GM23248 (cell line): Measurements from ENCODE around the gene ACLY. TPM values are rescaled to one million over a fixed set of nuclear protein-coding genes. Genes with fewer than 3 reads are reported as not detected.

Source experiments
- DNase-seq: peaks from one replicate; pipeline ENCODE4 v3.0.0-alpha.2; 2015
- H2AFZ ChIP-seq: fragments of 200-600 bp; sonication (generic); 2 replicates; pipeline ENCODE4 v1.6.1; 2016; ENCODE audit warnings: antibody characterized with exemption
- H3F3A ChIP-seq: fragments of 200-600 bp; sonication (generic); 2 replicates; pipeline ENCODE4 v1.6.1; 2016; ENCODE audit warnings: mild to moderate bottlenecking, antibody characterized with exemption, mixed run types; ENCODE audit not compliant: insufficient read depth
- H3K27ac ChIP-seq: fragments of 200-600 bp; sonication (generic); 2 replicates; pipeline ENCODE4 v1.5.1; 2016; ENCODE audit warnings: mild to moderate bottlenecking
- H3K27me3 ChIP-seq: fragments of 200-600 bp; sonication (generic); replicated peaks from 2 replicates; pipeline ENCODE4 v1.6.1; 2016; ENCODE audit warnings: mild to moderate bottlenecking; ENCODE audit not compliant: insufficient read depth
- H3K36me3 ChIP-seq: fragments of 200-600 bp; sonication (generic); 2 replicates; pipeline ENCODE4 v1.6.1; 2016; ENCODE audit warnings: low read depth, mild to moderate bottlenecking
- H3K4me1 ChIP-seq: fragments of 200-600 bp; sonication (generic); 2 replicates; pipeline ENCODE4 v1.6.1; 2016; ENCODE audit warnings: mild to moderate bottlenecking; ENCODE audit not compliant: insufficient read depth
- H3K4me2 ChIP-seq: fragments of 200-600 bp; sonication (generic); one replicate; pipeline ENCODE4 v1.6.1; 2016; ENCODE audit warnings: mild to moderate bottlenecking; ENCODE audit not compliant: unreplicated experiment
- H3K4me3 ChIP-seq: fragments of 200-600 bp; sonication (generic); 2 replicates; pipeline ENCODE4 v1.5.1; 2016; ENCODE audit warnings: mild to moderate bottlenecking
- H3K79me2 ChIP-seq: fragments of 200-600 bp; sonication (generic); 2 replicates; pipeline ENCODE4 v1.6.1; 2016; ENCODE audit warnings: mild to moderate bottlenecking; ENCODE audit not compliant: insufficient read depth
- H3K9ac ChIP-seq: fragments of 200-600 bp; sonication (generic); 2 replicates; pipeline ENCODE4 v1.6.1; 2016; ENCODE audit warnings: mild to moderate bottlenecking
- H3K9me2 ChIP-seq: fragments of 200-600 bp; sonication (generic); 2 replicates; pipeline ENCODE4 v1.6.1; 2016; ENCODE audit warnings: mixed run types, mild to moderate bottlenecking, moderate library complexity; ENCODE audit not compliant: insufficient read depth
- H3K9me3 ChIP-seq: fragments of 200-600 bp; sonication (generic); one replicate; pipeline ENCODE4 v1.6.1; 2017; ENCODE audit warnings: low read depth
- H4K20me1 ChIP-seq: fragments of 200-600 bp; sonication (generic); 2 replicates; pipeline ENCODE4 v1.6.0; 2016; ENCODE audit not compliant: insufficient read depth
- EZH2 ChIP-seq: fragments of 200-600 bp; sonication (generic); IDR thresholded peaks from 2 replicates; pipeline ENCODE4 v1.6.1; 2018; ENCODE audit warnings: antibody characterized with exemption, mild to moderate bottlenecking; ENCODE audit not compliant: insufficient read depth, poor library complexity, severe bottlenecking
- EZH2phosphoT487 ChIP-seq: fragments of 200-600 bp; sonication (generic); IDR thresholded peaks from 2 replicates; pipeline ENCODE4 v1.6.1; 2018; ENCODE audit warnings: antibody characterized with exemption, moderate library complexity, mild to moderate bottlenecking, low read depth; ENCODE audit not compliant: insufficient read depth
- WGBS, 2 experiments: methylation state at CpG; one replicate each; pipeline ENCODE4 v1.1.6; 2015 to 2017; ENCODE audit warnings: low lambda C conversion rate in 2 of 2, low coverage in 1 of 2; ENCODE audit errors: missing lambda C conversion rate in 2 of 2; 5-methylcytosine and 5-hydroxymethylcytosine counted together
- in situ Hi-C: fragments of 300-500 bp; cut with MboI; formaldehyde crosslinking; loops from 2 replicates; pipeline ENCODE4 v1.15.0; 2020
- polyA plus RNA-seq: library from polyadenylated mRNA; unstranded; fragments of >200 nt; fragmentation: Nextera tagmentation; extraction: Ambion mirVana; gene quantifications from 2 replicates; pipeline ENCODE4 v1.2.1, GENCODE V29; 2016
- total RNA-seq: library from RNA; depleted of rRNA; stranded (reverse); fragments of >200 nt; shearing (Covaris generic); gene quantifications from 2 replicates; pipeline ENCODE4 v1.2.3, GENCODE V29; 2014

ACLY gene
- total and polyA plus RNA-seq, 2 experiments from 2014 or later, result 101 to 144 TPM

GRCh38 chr17:41870627-41871026, 48.1 kb downstream of the ACLY start:
- TF ChIP-seq EZH2phosphoT487 (no peak), EZH2 (no peak)
- in situ Hi-C loops, result no loop called here
- H3K36me3 ChIP-seq, result peaks cover 71% of the 10 kb centered on the region
- H3K4me2 ChIP-seq, result no peak overlapping the region
- no peaks in the 10 kb centered on the region for H3K27me3 ChIP-seq
- no peak overlapping the region for H2AFZ ChIP-seq
- peak; percentile 25 for DNase-seq
- WGBS, 2 experiments, result 85 to 90% methylated on average over 7 of the region's 7 CpGs
- peaks cover 72% of the 10 kb centered on the region for H3F3A ChIP-seq
- no peaks in the 10 kb centered on the region for H3K79me2 ChIP-seq
- no peak overlapping the region for H3K4me3 ChIP-seq
- no peaks in the 10 kb centered on the region for H3K9me2 ChIP-seq
- H3K27ac ChIP-seq, result no peak overlapping the region
- no peaks in the 10 kb centered on the region for H3K4me1 ChIP-seq
- no peaks in the 10 kb centered on the region for H3K9me3 ChIP-seq
- no peak overlapping the region for H3K9ac ChIP-seq
- H4K20me1 ChIP-seq, result no peaks in the 10 kb centered on the region

DNA sequence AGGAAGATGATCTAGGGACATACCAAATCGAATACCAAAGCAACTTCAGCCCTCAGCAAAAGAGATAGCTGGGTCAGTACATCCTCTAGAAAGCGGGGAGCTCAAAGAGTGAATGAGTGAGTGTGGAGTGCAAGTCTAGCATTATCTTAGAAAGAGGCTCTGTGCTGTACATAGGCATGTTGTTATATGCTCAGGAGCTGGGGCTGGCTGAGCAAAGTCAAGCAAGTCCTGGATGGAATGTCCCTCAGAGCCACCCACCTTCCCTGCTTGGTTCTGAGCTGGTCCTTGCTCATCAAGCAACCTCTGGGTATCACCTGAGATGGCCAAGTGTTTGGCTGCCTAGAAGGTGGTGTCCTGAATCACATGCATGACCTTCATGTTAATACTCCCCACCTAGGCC, 48.7 kb downstream of the ACLY start:
- H3K9me2 ChIP-seq, result no peaks in the 10 kb centered on the region
- no peaks in the 10 kb centered on the region for H3K79me2 ChIP-seq
- H3K4me1 ChIP-seq, result no peaks in the 10 kb centered on the region
- no peak overlapping the region for H3K4me2 ChIP-seq
- DNase-seq, result no peak
- H3K36me3 ChIP-seq, result peaks cover 71% of the 10 kb centered on the region
- H3K9me3 ChIP-seq, result no peaks in the 10 kb centered on the region
- peaks cover 72% of the 10 kb centered on the region for H3F3A ChIP-seq
- H2AFZ ChIP-seq, result no peak overlapping the region
- H3K27ac ChIP-seq, result no peak overlapping the region
- no peaks in the 10 kb centered on the region for H4K20me1 ChIP-seq
- TF ChIP-seq EZH2phosphoT487, result no peak
- no peak for TF ChIP-seq EZH2
- H3K27me3 ChIP-seq, result no peaks in the 10 kb centered on the region
- 95 to 98% methylated on average over 2 of the region's 2 CpGs for WGBS, 2 experiments
- in situ Hi-C loops, result no loop called here
- H3K9ac ChIP-seq, result no peak overlapping the region
- no peak overlapping the region for H3K4me3 ChIP-seq

GRCh38 chr17:41869426-41869825, 49.3 kb downstream of the ACLY start:
- H3K9me2 ChIP-seq, result no peaks in the 10 kb centered on the region
- no peak for TF ChIP-seq EZH2phosphoT487
- DNase-seq, result no peak
- H2AFZ ChIP-seq, result no peak overlapping the region
- H3K36me3 ChIP-seq, result peaks cover 65% of the 10 kb centered on the region
- no peaks in the 10 kb centered on the region for H4K20me1 ChIP-seq
- H3K4me3 ChIP-seq, result no peak overlapping the region
- H3K9me3 ChIP-seq, result no peaks in the 10 kb centered on the region
- H3K9ac ChIP-seq, result no peak overlapping the region
- no peak overlapping the region for H3K27ac ChIP-seq
- peaks cover 68% of the 10 kb centered on the region for H3F3A ChIP-seq
- WGBS, 2 experiments, result 54 to 55% methylated on average over 9 of the region's 9 CpGs
- peaks cover 5% of the 10 kb centered on the region for H3K79me2 ChIP-seq
- H3K4me1 ChIP-seq, result no peaks in the 10 kb centered on the region
- H3K27me3 ChIP-seq, result no peaks in the 10 kb centered on the region
- no peak overlapping the region for H3K4me2 ChIP-seq
- in situ Hi-C loops, result no loop called here

GRCh38 chr17:41868568-41868967, 50.2 kb downstream of the ACLY start:
- DNase-seq, result no peak
- Histone ChIP-seq H4K20me1 (no peaks in the 10 kb centered on the region), H2AFZ (no peak overlapping the region), H3K36me3 (peaks cover 60% of the 10 kb centered on the region), H3K4me2 (no peak overlapping the region), H3K4me3 (no peak overlapping the region), H3K9me2 (no peaks in the 10 kb centered on the region), H3K9ac (no peak overlapping the region), H3K27me3 (no peaks in the 10 kb centered on the region), H3K79me2 (peaks cover 14% of the 10 kb centered on the region), H3K27ac (no peak overlapping the region), H3K4me1 (peaks cover 5% of the 10 kb centered on the region), H3F3A (peaks cover 63% of the 10 kb centered on the region), H3K9me3 (no peaks in the 10 kb centered on the region)
- no peak for TF ChIP-seq EZH2
- no peak for TF ChIP-seq EZH2phosphoT487
- in situ Hi-C loops, result no loop called here
- 65 to 74% methylated on average over 3 of the region's 3 CpGs for WGBS, 2 experiments

DNA sequence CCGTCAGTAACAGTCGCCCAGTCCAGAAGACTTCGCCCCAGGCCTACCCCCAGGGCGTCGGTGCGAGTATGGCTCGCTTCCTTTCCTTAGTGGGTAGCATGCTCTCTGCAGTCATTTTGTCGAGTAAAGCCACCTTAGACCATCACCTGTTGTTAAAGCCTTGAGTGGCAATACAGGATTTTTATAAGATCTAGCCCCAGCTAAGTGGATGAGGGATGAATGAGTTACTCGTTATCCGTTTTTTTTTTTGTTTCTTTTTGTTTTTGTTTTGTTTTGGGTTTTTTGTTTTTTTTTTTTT, 53.2 kb downstream of the ACLY start:
- in situ Hi-C loops, result no loop called here
- WGBS, 2 experiments, result 3 to 7% methylated on average over 10 of the region's 10 CpGs
- H3K79me2 ChIP-seq, result peaks cover 44% of the 10 kb centered on the region
- no peak for DNase-seq
- H4K20me1 ChIP-seq, result no peaks in the 10 kb centered on the region
- peaks cover 35% of the 10 kb centered on the region for H3K36me3 ChIP-seq
- no peaks in the 10 kb centered on the region for H3K9me2 ChIP-seq
- H3K27ac ChIP-seq, result peak overlapping the region; percentile 26; the same call in 1 of the 2 replicates
- peak overlapping the region; percentile 73; the same call in 1 of the 2 replicates for H2AFZ ChIP-seq
- H3K27me3 ChIP-seq, result no peaks in the 10 kb centered on the region
- H3K9ac ChIP-seq, result peak overlapping the region; percentile 92
- peak overlapping the region; percentile 90 for H3K4me3 ChIP-seq
- H3K4me2 ChIP-seq, result peak overlapping the region; percentile 42
- H3K4me1 ChIP-seq, result peaks cover 12% of the 10 kb centered on the region
- no peak for TF ChIP-seq EZH2phosphoT487
- no peak for TF ChIP-seq EZH2
- no peaks in the 10 kb centered on the region for H3K9me3 ChIP-seq
- peaks cover 44% of the 10 kb centered on the region for H3F3A ChIP-seq
